Thoracic aorta (tissue), 2 donors: Measurements from ENCODE around the gene TADA1. TPM values are rescaled to one million over a fixed set of nuclear protein-coding genes. Genes with fewer than 3 reads are reported as not detected.

ENCODE experiments used
- ATAC-seq: fragments of 150-250 bp; one replicate; pipeline ENCODE4 v1.8.0; 2017; ENCODE audit warnings: low read depth; ENCODE audit not compliant: insufficient number of reproducible peaks, low FRiP score
- DNase-seq: peaks from one replicate; pipeline ENCODE4 v3.0.0-alpha.2; 2020; ENCODE audit warnings: low spot score
- H3K27ac ChIP-seq, 2 donors: fragments of 200-600 bp; sonication (generic); 1 replicate in 1 of 2; 2 replicates in 1 of 2; pipeline ENCODE4 v1.5.1; 2016; ENCODE audit warnings: mild to moderate bottlenecking in 2 of 2, moderate library complexity in 2 of 2
- H3K27me3 ChIP-seq: fragments of 200-600 bp; sonication (generic); replicated peaks from 2 replicates; pipeline ENCODE4 v1.6.0; 2016; ENCODE audit warnings: mild to moderate bottlenecking; ENCODE audit not compliant: insufficient read depth
- H3K36me3 ChIP-seq: fragments of 200-600 bp; sonication (generic); one replicate; pipeline ENCODE4 v1.5.1; 2016
- H3K4me1 ChIP-seq, 2 donors: fragments of 200-600 bp; sonication (generic); 1 replicate in 1 of 2; 2 replicates in 1 of 2; pipeline versions ENCODE4 v1.5.1 to v1.6.0; 2016; ENCODE audit warnings: low read depth in 2 of 2, mild to moderate bottlenecking in 1 of 2; ENCODE audit not compliant: control insufficient read depth in 1 of 2
- H3K4me3 ChIP-seq: fragments of 200-600 bp; sonication (generic); 2 replicates; pipeline ENCODE4 v1.5.1; 2016; ENCODE audit warnings: mild to moderate bottlenecking
- H3K9me3 ChIP-seq: fragments of 200-600 bp; sonication (generic); 2 replicates; pipeline ENCODE4 v1.5.1; 2016
- total RNA-seq, 2 donors: library from RNA; depleted of rRNA; stranded (reverse); fragments of >200 nt; gene quantifications; one replicate each; pipeline versions ENCODE4 v1.1.0 to v1.2.3, GENCODE V29; 2016
- TF ChIP-seq, protein P1 (sequence below): fragments of 200-600 bp; sonication (generic); IDR thresholded peaks from one replicate; pipeline ENCODE4 v1.5.1; 2019; ENCODE audit warnings: antibody characterized with exemption

TADA1 gene
- total RNA-seq, 2 donors from 2014 or later = 5.7 to 6.5 TPM

DNA sequence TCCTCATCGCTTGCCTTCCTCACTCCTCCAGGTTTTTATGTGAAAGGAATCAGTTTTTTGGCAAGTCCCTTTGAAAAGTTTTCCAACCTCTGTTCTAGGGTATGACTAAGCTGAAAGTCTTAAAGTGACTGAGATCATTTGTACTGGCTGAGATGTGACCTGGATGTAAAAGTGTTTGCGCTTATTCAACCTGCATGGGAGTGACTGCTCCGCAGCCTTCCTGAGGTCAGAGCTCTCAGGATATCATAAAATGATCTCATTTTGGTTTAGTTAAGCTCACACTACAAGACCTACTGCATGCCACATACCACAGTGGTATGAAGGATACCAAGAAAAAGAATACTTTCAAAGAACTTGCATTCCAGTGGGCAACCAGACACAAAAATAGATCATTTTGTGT is 29.8 kb upstream of the TADA1 start:
- ATAC-seq = peak; percentile 84
- TF ChIP-seq, protein P1, sequence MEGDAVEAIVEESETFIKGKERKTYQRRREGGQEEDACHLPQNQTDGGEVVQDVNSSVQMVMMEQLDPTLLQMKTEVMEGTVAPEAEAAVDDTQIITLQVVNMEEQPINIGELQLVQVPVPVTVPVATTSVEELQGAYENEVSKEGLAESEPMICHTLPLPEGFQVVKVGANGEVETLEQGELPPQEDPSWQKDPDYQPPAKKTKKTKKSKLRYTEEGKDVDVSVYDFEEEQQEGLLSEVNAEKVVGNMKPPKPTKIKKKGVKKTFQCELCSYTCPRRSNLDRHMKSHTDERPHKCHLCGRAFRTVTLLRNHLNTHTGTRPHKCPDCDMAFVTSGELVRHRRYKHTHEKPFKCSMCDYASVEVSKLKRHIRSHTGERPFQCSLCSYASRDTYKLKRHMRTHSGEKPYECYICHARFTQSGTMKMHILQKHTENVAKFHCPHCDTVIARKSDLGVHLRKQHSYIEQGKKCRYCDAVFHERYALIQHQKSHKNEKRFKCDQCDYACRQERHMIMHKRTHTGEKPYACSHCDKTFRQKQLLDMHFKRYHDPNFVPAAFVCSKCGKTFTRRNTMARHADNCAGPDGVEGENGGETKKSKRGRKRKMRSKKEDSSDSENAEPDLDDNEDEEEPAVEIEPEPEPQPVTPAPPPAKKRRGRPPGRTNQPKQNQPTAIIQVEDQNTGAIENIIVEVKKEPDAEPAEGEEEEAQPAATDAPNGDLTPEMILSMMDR = no peak
- no peak for DNase-seq

DNA sequence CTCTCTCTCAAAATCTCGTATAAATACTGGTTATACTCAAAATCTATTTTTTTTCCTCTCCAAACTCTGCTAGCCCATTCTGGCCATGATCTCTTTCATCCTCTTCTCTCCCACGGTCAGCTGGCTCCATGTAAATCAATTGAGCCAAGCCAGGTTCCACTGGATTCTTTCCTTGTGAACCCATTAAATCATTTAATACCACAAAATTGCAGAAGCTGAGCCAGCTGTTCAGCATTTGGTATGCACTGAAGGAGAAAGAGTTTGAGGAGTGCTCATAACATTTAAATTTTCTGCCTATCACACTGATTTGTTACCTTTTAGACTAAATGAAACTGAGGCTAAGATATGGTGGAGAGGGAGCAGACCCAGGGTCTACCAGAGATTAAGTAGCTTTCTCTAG is 29.1 kb upstream of the TADA1 start:
- no peak overlapping the region for H3K4me3 ChIP-seq
- H3K36me3 ChIP-seq = no peaks in the 10 kb centered on the region
- H3K9me3 ChIP-seq = no peaks in the 10 kb centered on the region
- TF ChIP-seq, protein P1 = no peak
- DNase-seq = no peak
- peaks cover 9 to 18% of the 10 kb centered on the region in 2 donors for H3K4me1 ChIP-seq
- H3K27ac ChIP-seq = peak overlapping the region; percentile 49 to 60
- H3K27me3 ChIP-seq = no peaks in the 10 kb centered on the region
- ATAC-seq = peak; percentile 36

More for the DNA sequence above, 29.8 kb upstream of the TADA1 start:
- H3K27me3 ChIP-seq = no peaks in the 10 kb centered on the region
- H3K4me3 ChIP-seq = peak overlapping the region; percentile 20
- peaks cover 9 to 18% of the 10 kb centered on the region in 2 donors for H3K4me1 ChIP-seq
- peak overlapping the region; percentile 49 to 60 for H3K27ac ChIP-seq
- no peaks in the 10 kb centered on the region for H3K36me3 ChIP-seq
- no peaks in the 10 kb centered on the region for H3K9me3 ChIP-seq

DNA sequence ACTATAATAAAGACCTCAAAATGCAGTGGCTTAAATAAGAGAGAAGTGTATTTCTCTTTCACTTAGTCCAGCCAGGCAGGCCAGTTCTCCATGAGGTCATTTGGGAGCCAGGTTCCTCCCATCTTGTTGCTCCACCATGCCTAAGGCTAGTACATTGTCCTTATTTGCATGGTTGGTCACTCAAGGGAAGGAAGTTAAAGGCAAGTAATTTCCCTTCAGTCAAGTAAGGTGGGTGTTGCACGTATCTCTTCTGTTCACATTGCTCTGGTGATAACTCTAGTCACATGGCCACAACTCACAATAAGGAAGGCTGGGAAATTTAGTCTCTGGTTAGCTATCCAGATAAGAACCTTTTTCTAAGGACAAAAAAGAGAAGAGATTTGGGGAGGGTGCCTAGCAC is 27.2 kb upstream of the TADA1 start:
- no peaks in the 10 kb centered on the region for H3K9me3 ChIP-seq
- no peaks in the 10 kb centered on the region for H3K27me3 ChIP-seq
- no peaks in the 10 kb centered on the region for H3K36me3 ChIP-seq
- H3K27ac ChIP-seq = no peak overlapping the region
- H3K4me3 ChIP-seq = no peak overlapping the region
- DNase-seq = no peak
- H3K4me1 ChIP-seq = peaks cover 9 to 18% of the 10 kb centered on the region in 2 donors
- TF ChIP-seq, protein P1 = no peak
- no peak for ATAC-seq

DNA sequence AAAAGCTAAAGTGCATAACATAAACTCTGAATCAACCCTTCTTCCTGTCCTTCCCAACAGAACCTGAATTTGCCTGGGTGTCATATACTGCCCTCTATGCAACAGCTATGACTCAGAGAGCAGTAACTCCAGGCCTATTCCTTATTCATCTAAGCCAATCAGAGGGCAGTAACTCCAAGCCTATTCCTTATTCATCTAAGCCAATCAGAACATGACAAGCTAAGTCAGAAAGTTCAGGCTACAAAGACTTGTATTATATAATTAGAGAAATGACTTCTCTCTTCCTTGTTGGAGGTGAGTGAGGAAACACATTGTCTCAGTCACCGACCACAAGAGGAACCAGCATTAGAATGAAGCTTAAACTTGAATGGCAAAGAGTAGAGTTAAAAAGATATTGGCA is 26.2 kb upstream of the TADA1 start:
- TF ChIP-seq, protein P1 = no peak
- no peaks in the 10 kb centered on the region for H3K9me3 ChIP-seq
- DNase-seq (no peak), ATAC-seq (no peak)
- H3K4me1 ChIP-seq = peaks cover 9 to 18% of the 10 kb centered on the region in 2 donors
- no peak overlapping the region for H3K4me3 ChIP-seq
- H3K27ac ChIP-seq = no peak overlapping the region
- H3K27me3 ChIP-seq = no peaks in the 10 kb centered on the region
- H3K36me3 ChIP-seq = no peaks in the 10 kb centered on the region

DNA sequence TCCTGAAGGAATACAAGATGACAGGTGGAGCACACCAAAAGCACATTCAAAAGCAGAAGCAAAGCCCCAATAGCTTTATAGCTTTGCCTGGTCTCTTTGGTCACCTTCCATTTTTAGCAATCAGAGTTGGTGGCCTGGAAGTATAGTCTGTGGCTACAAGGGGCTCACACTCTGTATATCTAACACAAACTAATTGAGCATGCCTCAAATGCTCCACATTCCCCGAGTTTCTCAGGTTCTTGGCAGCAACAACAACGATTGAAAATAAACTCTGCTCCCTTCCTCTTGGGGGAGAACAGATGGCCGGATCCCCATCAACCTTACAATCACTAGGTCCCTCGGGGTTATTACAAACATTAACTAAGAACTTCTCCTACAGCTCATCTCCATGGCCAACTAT is 24.9 kb upstream of the TADA1 start:
- Histone ChIP-seq H3K27ac (no peak overlapping the region), H3K4me3 (no peak overlapping the region), H3K9me3 (no peaks in the 10 kb centered on the region), H3K27me3 (no peaks in the 10 kb centered on the region), H3K36me3 (no peaks in the 10 kb centered on the region), H3K4me1 (peaks cover 6 to 13% of the 10 kb centered on the region in 2 donors)
- TF ChIP-seq, protein P1 = no peak
- no peak for ATAC-seq
- no peak for DNase-seq
